ENCODE results near the gene ODR4.

DNA sequence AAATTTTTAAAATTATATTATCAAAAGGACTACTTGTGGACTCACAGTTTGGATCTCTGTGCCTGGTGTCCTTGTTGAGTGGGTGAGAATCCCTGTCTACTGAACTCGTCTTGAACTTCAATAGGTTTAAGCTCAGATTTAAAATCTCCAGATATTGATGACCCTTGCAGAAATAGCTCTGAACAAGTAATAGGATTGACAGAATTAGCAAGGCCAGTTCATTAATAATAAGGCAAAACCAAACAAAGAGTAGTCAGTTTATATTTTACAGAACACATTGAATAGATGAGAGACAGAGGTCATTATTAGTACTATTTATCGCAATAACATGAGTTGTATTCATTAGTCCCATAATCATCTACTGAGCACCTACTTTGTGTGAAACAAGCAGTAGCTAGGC is 85.4 kb downstream of the ODR4 start, which contains the start of gene PDC:
- no peak for TF ChIP-seq EZH2 (IDR thresholded peaks at IDR 0.05; ENCODE audit: borderline replicate concordance, low read depth, low read length, severe bottlenecking)
- TF ChIP-seq CTCF (IDR thresholded peaks at IDR 0.05; ENCODE audit: borderline replicate concordance, extremely low read depth, low read length, poor library complexity, severe bottlenecking) = no peak

Data from DND-41 (cell line).